Measurements from ENCODE around the gene TNFRSF14.

TNFRSF14 gene

DNA sequence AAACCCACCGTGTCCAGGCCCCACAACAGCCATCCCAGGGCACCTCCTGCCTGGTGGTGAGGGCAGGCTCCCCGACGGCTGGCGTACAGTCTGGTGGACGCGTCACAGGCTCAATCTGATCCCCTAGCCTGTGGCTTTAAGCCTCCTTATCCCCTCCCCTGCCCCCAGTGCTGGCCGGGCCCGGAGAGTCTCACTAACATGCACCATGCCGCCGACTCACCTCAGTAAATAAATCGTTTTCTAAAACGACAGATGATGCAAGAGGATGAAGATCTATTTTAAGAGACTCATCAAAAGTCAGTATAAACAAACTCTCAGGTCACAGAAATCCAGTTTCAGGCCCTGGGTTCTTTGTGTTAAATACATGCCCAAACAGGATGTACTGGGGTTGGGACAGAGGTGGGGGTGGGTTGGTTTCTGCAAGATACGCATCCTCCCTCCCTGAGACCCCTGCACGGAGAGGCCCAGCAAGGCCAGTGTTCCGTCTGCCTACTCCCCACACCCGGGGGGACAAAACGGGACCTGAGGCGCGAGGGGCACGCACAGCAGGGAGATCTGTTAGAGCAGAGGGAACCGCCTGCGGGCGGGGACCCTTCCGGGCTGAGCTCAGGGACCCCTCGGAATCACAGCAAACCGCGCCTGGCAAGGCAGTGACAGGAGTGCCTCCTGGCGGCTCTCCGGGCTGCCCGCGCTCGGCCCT is 32.8 kb upstream of the TNFRSF14 start:
- no peak for DNase-seq (ENCODE audit: low read depth in 3 of 3)

DNA sequence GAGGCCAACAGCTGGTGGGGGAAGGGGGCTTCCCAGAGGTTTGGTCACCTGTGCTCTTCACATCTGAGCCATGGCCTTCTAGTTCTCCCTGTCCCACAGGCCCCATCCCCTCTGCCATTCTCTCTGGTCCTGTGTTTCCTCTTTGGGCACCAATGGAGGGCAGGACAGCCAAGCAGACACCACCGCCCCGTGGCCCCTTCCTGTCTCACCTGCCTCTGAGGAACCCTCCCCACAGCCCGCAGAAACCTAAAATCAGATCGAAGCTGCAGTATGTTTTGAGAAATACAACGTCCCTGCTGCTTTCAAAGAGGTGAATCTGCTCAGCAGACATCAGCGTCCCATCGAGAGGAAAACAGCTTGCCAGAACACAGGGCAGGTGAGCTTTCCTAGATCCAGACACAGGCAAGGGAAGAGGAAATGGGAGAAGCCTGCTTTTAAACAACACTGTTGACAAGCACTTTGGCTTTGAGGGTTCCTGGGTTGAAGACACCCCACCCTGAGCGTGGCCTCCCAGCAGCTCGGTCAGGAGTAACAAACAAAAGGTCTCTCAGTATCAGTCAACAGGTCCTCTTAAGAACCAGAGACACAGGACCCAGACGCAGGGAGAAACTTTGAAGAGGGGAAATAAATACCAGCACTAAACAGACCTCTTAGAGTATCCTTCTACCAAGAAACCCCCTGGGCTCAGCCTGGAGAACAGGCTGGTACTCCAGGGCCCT is 32.1 kb upstream of the TNFRSF14 start:
- peak in 1 of 3 experiments; percentile 25 for DNase-seq (ENCODE audit: low read depth in 3 of 3)

DNA sequence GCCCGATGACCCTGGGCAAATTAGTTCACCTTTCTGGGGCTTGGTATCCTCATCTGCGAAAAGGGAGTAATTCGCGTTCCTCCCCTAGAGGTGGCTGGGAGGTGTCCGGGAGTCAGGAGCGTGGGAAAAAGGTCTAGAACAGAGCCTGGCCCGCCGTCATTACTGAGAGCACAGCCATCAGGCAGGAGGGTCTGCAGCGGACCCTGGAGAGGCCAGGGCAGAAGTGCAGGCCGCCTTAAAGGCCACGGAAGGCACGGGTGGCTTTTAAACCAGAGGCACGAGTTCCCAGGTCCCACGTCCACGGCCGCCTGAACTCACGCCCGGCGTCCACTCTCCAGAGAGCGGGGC is 30.6 kb upstream of the TNFRSF14 start:
- no peak for DNase-seq (ENCODE audit: low read depth in 3 of 3)

DNA sequence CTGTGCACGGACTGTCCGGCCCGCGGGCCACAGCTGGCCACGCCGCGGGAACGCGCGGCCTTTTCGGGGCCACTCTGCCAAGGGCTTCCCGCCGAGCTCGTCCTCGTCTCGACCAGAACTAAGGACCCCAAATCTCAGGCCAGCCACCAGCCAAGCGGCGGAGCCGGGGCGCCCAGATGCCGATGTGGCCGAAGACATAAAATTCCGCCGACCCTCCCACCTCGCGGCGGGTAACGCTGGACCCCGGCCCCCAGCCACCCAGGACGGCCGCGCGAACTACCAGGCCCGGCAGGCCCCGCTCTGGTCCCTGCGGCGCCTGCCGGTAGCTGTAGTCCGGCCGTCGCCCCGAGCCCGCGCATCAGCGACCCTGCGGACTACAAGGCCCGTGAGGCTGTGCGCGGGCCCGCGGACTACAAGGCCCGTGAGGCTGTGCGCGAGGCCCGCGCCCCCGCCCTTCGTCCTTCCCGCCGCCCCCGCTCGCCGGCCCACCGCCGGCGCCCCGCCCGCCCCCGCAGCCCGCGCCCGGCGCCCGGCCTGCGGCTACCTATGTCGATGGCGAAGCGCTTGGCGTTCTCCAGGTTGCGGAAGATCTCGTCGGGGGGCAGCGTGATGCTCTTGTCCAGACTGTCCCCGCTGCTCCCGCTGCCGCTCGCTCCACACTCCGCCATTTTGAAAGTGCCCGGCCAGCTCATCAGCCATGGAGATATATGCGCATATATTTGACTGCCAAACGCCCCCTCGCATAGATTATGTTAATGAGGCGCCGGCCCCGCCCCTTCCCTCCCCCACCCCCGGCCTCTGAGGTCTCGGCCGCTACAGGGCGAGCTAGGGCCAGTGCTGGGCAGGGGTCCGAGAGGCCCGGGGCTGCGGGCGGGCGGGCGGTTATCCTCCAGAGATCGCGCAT is 30.0 kb upstream of the TNFRSF14 start, which contains the start of gene PANK4:
TSS of gene PANK4 (minus strand) at position 677 of the 904 bp plus-strand sequence. CDS start at position 668, 9 bp downstream.
- peak; percentile 76 to 84 (median 83) for DNase-seq (ENCODE audit: low read depth in 3 of 3)

DNA sequence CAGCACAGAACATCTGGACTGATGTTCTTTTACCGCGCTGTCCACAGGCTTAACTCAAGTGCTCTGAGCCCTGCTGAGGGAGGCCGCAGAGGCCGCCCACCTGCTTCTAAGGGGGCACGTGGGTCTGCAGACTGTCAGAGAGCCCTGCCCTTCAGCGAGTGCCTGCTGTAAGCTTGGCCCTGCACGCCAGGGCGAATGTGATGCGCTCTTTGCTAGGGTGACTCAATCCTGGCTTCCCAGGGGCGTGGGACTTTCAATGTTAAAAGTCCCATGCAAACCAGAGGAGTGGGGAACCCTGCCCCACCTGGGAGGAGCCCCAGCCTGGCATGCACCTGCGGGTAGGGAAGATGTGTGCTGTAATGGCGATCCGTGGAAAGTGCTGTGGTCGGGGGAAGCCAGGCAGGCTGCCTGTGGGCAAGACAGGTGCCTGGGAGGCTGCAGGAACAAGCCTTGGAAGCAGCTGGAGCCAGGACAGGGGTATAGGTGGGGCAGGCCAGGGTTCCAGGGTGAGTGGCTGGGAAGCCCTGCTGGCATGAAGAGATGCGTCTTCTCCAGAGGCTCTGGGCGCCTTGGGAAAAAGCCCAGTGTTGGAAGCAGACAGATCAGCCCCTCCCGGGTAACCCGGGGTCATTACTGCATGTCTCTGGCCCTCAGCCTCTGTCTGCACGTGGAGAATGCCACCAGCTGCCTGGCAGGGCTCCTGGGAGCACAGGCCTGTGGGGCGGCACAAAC is 29.2 kb upstream of the TNFRSF14 start:
- peak; percentile 45 to 70 (median 46) for DNase-seq (ENCODE audit: low read depth in 3 of 3)

DNA sequence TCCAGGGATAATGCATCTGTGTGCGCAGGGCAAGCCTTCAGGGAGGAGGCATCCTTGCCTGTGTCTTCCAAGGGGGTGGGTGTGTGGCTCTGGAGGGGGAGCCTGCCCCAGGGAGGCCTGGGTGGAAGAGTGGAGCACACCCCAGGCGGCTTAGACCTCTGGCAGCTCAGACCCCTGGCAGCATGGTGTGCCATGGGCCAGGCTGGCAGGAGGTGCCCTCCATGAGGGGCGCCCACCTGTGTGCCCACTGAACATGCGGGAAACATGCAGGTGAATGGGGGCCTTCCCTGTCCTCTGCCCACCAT is 28.7 kb upstream of the TNFRSF14 start:
- no peak for DNase-seq (ENCODE audit: low read depth in 3 of 3)

DNA sequence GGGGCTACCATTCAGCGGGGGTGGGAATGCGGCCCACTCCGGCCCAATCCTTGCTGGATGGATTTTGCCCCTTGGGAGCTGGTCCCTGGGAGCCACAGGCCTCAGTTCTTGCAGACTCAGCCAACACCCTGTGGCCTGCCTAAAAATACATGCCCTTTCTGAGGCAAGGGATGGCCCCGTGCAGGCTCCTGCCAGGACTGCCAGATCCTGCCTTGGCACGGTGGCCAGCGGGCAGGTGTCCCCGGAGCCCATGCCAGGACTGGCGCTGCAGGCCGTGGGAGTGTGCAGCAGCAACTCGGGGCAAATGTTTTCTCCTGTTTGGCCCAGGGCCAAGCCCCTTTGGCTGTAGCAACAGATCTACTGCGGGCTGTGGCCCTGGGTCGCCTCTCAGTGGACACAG is 28.2 kb upstream of the TNFRSF14 start:
- DNase-seq (ENCODE audit: low read depth in 3 of 3) = no peak

DNA sequence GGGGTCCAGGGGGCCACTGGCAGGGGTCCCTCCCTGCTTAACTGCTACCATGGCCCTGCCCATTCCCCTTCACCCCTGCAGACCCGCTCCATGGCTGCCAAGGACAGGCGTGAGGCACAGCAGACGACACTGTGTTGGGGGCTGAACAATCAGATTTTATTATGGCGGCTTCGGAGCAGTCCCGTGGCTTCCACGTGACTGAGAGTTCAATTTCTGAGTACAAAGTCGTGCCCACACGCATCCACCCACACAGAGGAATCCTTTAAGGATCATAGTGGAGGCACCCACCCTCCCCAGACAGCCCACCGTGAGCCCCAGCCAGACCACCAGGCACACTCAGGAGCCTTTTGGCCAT is 27.6 kb upstream of the TNFRSF14 start:
- DNase-seq (ENCODE audit: low read depth in 3 of 3) = no peak

DNA sequence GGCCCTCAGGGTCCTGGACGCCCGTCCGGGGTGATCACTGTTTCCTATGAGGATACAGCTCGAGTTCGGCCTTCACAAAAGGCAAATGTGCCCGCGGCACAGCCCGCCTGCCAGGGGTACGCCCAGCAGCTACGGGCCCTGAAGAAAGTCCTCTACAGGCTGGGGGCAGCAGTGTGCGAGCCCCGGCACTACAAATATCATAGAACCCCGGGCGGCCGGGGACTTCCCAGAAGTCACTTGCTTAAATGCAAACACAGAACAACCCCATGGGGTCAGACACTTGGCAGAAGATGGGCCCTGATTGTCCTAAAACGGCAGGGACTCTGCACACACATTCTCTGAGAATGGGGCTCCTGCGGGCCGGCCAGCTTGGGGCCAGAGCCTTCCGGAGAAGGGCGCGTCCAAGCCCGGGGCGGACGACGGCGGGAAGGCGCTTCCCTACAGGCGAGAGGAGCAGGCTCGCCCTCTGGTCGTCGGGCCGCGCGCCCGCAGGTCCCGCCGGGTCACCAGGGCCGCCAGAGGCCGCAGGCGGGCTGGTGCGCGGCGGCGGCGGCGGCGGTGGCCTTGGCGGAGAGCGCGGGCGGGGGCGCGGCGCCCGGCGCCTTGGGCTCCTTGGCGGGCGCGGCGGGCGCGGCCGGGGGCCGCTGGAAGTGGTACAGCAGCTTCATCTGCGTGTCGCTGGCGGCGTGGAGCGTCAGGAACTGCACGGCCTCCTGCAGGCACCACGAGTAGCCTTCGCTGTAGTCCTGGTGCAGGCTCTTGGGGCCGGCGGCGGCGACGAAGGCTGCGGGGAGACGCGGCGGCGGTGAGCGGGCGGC is 27.0 kb upstream of the TNFRSF14 start:
- peak in 1 of 3 experiments; percentile 42 for DNase-seq (ENCODE audit: low read depth in 3 of 3)

DNA sequence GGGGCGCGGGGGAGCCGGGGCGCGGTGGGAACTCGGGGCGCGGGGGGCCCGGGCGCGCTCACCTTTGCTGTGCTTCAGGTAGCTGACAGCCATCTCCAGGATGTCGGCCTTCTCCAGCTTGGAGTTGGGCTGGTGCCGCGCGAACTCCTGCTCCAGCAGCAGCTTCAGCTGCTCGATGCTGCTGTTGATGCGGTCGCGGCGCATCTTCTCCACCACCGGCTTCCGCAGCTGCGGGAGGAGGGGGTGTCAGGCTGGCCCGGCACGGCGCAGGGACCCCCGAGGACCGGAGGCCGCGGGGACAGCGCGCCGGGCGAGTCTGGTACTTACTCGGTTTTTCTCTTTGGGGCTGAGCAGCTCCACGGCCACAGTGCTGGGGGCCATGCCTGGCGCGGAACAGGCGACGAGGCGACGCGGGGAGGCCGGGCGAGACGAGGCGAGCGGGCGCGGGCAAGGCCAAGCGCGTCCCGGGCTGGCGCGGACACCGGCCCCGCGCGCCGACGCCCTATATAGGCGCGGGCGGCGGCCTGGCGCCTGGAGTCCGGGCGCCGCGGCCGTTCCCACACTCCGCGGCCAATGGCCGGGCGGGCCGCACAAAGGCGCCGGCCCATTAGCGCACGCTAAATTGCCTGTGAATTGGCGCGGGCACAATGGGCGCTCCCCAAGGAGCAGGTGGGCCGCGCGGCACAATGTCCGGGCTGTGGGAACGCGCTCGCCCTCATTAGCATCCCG is 26.2 kb upstream of the TNFRSF14 start, which contains the start of gene HES5:
TSS of gene HES5 (minus strand) at position 480 of the 729 bp plus-strand sequence. CDS start at position 381, 99 bp downstream.
- DNase-seq (ENCODE audit: low read depth in 3 of 3) = no peak

DNA sequence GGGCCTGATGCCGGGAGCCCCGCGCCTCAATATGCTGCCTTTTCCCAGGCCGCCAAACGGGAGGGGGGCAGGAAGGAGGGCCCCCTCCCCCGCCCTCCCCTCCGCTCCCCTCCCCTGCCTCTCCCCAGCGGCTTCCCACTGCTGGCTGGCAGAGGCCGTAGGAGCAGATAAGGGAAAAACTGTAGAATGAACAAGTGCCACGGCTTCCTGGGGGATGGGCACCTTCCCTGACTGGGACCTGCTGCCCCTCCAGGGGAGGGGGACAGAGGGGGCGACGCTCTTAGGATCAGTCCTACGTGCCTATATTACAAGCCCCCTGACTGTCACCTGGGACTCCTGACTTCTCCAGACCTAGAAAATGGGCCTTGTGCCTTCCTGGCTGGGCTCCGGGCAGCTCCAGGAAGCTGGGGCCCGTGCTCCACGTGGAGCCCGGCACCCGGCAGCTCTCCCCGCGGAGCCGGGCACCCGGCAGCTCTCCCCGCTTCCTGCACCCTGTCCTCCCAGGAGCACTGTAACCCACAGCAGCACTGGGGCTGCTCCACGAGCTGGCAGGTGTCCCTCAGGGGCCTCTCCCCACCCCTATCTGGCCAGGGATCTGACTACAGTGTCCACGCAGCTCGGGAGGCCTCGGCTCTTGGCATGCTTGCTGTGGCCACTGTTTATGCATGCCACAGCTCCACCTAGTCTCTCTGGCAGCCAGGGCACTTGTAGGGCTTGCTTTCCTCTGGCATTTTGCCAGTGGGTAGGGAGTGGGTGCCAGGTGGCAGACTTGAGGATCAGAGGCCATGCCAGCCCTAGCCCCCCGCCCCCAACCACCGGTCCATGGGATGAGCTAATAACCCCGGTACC is 25.4 kb upstream of the TNFRSF14 start:
- no peak for DNase-seq (ENCODE audit: low read depth in 3 of 3)

DNA sequence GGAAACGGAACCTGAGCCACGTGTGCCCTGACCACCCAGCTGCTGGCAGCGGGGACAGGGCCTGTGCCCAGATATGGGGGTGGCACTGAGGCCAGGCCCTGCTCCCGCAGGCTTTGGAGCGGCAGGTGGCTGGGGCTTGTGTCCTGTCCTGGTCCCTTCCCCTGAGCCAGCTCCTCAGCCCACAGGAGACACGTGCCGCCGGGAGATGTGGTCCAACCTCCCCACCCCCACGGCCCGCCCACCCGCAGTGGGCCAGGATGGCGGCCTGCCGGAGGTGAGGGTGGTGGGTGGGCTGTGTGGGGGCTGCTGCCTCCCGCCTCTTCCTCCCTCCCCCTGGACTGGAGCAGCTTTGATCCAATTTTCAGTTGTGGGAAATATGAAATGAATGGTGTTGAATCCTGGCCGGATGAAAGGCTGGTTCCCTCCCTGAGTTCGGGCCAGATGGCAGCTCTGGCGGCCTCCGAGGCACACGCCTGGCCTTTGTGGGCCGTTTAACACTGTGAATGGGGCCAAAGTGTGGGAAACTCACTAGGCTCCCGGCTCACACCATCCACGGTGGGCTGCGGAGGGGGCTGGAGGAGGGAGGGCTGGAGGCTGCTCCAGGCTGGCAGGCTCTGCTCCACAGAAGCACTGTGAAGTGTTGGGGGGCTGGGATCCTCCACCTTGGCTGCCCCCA is 23.5 kb upstream of the TNFRSF14 start:
- DNase-seq (ENCODE audit: low read depth in 3 of 3) = no peak

DNA sequence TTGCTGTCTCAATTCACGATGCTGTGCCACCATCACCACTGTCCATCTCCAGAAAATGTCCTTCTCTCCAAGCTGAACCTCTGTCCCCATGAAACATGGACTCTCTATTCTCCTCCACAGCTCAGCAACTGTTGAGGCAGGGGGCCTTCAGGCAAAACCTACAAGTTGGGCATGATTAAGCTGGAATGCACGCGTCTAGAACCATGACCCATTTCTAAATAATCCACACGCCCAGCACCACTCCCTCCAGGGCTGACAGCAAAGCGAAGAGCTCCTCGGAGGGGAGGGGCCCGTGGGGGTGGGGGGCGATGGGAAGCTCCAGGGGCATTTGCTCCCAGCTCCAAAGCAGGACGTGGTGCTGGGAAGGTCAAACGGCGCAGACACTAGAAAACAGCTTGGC is 22.8 kb upstream of the TNFRSF14 start:
- DNase-seq (ENCODE audit: low read depth in 3 of 3) = no peak

DNA sequence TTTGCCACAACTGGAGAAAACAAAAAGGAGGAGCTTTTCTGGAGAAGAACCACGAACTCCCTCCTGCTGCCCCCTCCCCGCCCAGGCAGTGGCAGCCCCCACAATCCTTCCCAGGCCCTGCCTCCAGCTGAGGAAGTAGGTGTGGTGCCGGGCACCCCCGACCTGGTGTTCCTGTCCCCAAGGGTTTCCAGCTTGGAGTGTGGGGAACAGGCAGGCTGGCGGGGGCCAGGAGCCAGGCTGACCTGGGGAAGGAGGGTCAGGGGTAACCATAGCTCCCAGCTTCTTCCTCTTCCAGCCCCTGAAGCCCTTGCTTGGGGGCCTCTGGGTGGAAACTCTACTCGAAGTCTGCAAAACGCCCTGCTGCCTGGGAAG is 21.9 kb upstream of the TNFRSF14 start:
- no peak for DNase-seq (ENCODE audit: low read depth in 3 of 3)

DNA sequence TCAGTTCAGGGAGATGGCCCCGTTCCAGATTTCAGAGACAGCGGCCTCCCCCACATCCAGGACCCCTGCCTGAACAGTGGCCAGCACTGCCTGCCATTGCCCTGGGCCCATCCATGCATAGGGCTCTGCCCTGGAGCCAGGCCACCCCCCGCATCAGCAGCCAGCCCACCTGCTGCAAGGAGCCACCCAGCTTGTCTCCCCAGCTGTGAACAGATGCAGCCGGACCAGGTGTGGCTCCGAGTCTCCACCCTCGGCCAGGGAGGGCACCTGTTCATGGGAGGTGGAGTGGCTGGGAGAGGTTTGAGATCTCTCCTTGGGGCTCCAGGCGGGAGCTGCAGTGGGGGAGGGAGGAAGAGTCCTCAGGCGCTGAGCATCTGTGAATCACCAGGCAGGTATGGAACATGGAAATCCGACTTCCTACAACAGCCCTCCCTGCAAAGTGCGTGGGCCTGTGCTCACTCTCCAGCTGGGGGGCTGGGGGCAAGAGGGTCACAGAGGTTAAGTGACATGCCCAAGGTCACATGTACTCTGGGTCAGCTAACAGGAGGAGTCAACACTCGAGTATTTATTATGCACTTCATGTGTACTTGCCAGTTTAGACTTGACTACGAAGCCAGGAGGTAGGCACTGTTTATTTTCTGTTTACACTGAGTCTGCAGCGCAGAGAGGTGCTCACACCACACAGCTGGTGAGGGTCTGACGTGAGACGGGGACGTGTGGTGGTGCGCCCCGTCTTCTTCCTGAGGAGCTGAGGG is 21.3 kb upstream of the TNFRSF14 start:
- DNase-seq (ENCODE audit: low read depth in 3 of 3) = no peak

DNA sequence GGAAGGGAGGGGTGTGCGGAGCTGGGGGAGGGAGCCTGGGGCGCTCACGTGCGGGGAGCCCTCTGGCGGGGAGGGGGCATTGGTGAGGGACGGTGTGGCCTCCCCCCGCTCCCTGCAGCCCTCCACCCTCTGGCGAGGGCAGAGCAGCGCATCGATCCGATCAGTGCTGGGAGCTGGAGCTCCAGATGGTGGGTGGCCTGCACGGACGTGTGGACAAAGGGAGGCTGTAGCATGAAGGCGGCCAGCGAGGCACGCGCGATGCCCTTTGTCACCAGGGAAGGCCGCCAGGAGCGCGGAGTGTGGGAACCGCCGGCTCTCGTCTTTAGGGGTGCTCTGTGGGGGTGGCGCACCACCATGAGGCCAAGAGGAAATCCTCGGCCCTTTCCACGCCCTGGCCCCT is 20.7 kb upstream of the TNFRSF14 start:
- DNase-seq (ENCODE audit: low read depth in 3 of 3) = no peak

DNA sequence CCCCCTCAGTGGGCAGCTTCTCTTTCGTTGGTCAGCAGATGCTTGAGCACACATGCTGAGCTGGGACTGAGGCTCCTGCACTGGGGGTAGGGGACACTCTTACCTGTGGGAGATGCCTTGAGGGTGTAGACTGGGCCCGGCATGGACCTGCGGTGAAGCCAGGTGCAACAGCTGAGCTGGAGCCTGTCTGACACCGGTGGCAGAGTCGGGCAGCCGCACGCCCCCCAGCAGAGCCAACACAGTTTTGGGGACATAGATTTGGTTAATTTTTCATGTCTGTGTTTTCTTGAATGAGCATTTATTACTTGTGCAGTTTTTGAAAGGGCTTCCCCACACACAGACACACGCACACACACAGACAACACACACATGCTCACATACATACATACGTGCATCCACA is 20.2 kb upstream of the TNFRSF14 start:
- no peak for DNase-seq (ENCODE audit: low read depth in 3 of 3)

DNA sequence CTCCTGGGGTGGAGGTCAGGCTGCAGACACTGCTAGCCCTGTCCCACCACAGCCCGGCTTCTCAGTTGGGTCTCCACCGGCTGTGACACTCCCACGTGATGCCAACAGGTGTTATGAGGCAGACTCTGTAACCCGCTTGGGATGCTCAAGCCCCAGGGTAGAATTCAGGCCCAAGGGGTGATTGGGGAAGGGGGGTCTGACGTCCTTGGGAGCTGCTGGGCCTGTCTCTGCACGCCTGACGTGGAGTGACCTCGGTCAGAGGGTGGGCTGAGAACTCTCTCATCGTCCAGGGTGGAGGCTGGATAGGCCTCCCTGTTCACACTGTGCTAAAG is 18.4 kb upstream of the TNFRSF14 start:
- DNase-seq (ENCODE audit: low read depth in 3 of 3) = no peak

Measured in stimulated activated CD4-positive, alpha-beta T cell treated with anti-CD3 and anti-CD28 coated beads, TNF-alpha, amount 100 ng/mL, for 24 hours (primary cell).